Endothelial cell of umbilical vein (primary cell): ENCODE results near the gene PALD1.

Experiments used
- EZH2 ChIP-seq: IDR thresholded peaks from 2 replicates; pipeline ENCODE4 v1.6.1; 2012; ENCODE audit warnings: borderline replicate concordance, low read depth, mild to moderate bottlenecking, moderate library complexity, low read length, inconsistent platforms; ENCODE audit not compliant: severe bottlenecking
- JUN ChIP-seq: IDR thresholded peaks from 2 replicates; pipeline ENCODE4 v1.6.1; 2011; ENCODE audit warnings: borderline replicate concordance, low read depth; ENCODE audit not compliant: insufficient read length, insufficient read depth
- POLR2A ChIP-seq: IDR thresholded peaks from 2 replicates; pipeline ENCODE4 v1.6.1; 2012; ENCODE audit warnings: low read depth, mild to moderate bottlenecking, control low read depth, low read length
- TF ChIP-seq, protein P1 (sequence below), 2 donors: IDR thresholded peaks; 1 replicate in 1 of 2; 2 replicates in 1 of 2; pipeline ENCODE4 v1.5.1; 2011; ENCODE audit warnings: low read length in 2 of 2, mild to moderate bottlenecking in 2 of 2, moderate library complexity in 2 of 2, control low read depth in 1 of 2, inconsistent platforms in 1 of 2, low read depth in 1 of 2; ENCODE audit not compliant: insufficient read depth in 1 of 2; ENCODE audit errors: extremely low read depth in 1 of 2
- TF ChIP-seq, protein P2 (sequence below): IDR thresholded peaks from 2 replicates; pipeline ENCODE4 v1.6.1; 2011; ENCODE audit not compliant: insufficient read depth, insufficient read length

DNA sequence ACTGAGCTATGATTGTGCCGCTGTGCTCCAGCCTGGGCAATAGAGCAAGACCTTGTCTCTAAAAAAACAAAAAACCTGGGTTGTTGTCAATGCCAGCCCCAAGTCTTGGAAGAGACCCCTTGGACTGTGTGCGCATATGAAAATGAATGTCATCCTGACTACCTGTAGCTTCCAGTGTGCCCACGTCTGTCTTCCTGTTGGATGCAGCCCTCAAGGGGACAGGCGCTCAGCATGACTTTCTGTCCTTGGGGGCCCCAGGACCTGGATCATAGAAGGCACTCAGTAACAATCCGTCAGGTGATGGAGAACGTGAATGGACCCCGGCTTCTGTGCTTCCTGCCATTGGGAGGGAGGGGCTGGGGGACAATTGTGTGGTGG is 114.9 kb downstream of the PALD1 start:
- TF ChIP-seq EZH2 = no peak
- TF ChIP-seq POLR2A = no peak
- TF ChIP-seq, protein P1, sequence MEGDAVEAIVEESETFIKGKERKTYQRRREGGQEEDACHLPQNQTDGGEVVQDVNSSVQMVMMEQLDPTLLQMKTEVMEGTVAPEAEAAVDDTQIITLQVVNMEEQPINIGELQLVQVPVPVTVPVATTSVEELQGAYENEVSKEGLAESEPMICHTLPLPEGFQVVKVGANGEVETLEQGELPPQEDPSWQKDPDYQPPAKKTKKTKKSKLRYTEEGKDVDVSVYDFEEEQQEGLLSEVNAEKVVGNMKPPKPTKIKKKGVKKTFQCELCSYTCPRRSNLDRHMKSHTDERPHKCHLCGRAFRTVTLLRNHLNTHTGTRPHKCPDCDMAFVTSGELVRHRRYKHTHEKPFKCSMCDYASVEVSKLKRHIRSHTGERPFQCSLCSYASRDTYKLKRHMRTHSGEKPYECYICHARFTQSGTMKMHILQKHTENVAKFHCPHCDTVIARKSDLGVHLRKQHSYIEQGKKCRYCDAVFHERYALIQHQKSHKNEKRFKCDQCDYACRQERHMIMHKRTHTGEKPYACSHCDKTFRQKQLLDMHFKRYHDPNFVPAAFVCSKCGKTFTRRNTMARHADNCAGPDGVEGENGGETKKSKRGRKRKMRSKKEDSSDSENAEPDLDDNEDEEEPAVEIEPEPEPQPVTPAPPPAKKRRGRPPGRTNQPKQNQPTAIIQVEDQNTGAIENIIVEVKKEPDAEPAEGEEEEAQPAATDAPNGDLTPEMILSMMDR (IDR thresholded peaks at IDR 0.05; ENCODE audit: extremely low read depth in 1 of 2, insufficient read depth in 1 of 2, low read depth in 1 of 2, low read length in 2 of 2) = no peak
- TF ChIP-seq JUN = no peak
- TF ChIP-seq, protein P2, sequence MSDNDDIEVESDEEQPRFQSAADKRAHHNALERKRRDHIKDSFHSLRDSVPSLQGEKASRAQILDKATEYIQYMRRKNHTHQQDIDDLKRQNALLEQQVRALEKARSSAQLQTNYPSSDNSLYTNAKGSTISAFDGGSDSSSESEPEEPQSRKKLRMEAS = no peak
